ENCODE results near the gene CACNA1F. TPM values are rescaled to one million over a fixed set of nuclear protein-coding genes. Genes with fewer than 3 reads are reported as not detected.
A peak's percentile ranks its signal among the peaks of the same experiment; 100 is the strongest.

Gene CACNA1F
- polyA plus RNA-seq, 3 donors, result 0.73 TPM; not detected in 2

- H4K20me1 ChIP-seq (ENCODE audit: insufficient read depth, low read length), result peaks cover 8% of the 10 kb centered on the region
- H3K4me2 ChIP-seq (replicated peaks; ENCODE audit: extremely low read depth, low read length, poor library complexity, severe bottlenecking), result no peak overlapping the region
- intact Hi-C loops (cut with micrococcal nuclease), result no loop called here
- H3K9me3 ChIP-seq (replicated peaks in 1 of 2; ENCODE audit: control insufficient read depth in 1 of 2, insufficient read depth in 1 of 2, low read length in 2 of 2), result no peaks in the 10 kb centered on the region
- TF ChIP-seq, protein P1, sequence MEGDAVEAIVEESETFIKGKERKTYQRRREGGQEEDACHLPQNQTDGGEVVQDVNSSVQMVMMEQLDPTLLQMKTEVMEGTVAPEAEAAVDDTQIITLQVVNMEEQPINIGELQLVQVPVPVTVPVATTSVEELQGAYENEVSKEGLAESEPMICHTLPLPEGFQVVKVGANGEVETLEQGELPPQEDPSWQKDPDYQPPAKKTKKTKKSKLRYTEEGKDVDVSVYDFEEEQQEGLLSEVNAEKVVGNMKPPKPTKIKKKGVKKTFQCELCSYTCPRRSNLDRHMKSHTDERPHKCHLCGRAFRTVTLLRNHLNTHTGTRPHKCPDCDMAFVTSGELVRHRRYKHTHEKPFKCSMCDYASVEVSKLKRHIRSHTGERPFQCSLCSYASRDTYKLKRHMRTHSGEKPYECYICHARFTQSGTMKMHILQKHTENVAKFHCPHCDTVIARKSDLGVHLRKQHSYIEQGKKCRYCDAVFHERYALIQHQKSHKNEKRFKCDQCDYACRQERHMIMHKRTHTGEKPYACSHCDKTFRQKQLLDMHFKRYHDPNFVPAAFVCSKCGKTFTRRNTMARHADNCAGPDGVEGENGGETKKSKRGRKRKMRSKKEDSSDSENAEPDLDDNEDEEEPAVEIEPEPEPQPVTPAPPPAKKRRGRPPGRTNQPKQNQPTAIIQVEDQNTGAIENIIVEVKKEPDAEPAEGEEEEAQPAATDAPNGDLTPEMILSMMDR (IDR thresholded peaks at IDR 0.05), result no peak
- Mint-ChIP-seq H3K9me3 (peaks cover 0 to 15% (median 7%) of the 10 kb centered on the region in 7 donors), H3K4me1 (peaks cover 33% of the 10 kb centered on the region), H3K36me3 (peaks cover 50 to 63% of the 10 kb centered on the region in 2 donors), H3K4me3 (no peak overlapping the region), H3K27ac (peak overlapping the region in 1 of 7 donors; percentile 72), H3K27me3 (ENCODE audit: low read depth in 3 of 3) (peaks cover 0 to 5% (median 0%) of the 10 kb centered on the region in 3 donors)
- no peak overlapping the region for H3K27ac ChIP-seq (ENCODE audit: low read depth in 1 of 2, low read length in 2 of 2)
- no peak overlapping the region for H3K9ac ChIP-seq (ENCODE audit: insufficient read depth, low read length, poor library complexity, severe bottlenecking)
- H3K36me3 ChIP-seq (replicated peaks in 1 of 2; ENCODE audit: control insufficient read depth in 1 of 2, insufficient read depth in 2 of 2, low read length in 2 of 2), result peaks cover 40 to 68% of the 10 kb centered on the region in 2 donors
- no peaks in the 10 kb centered on the region for H3K27me3 ChIP-seq (ENCODE audit: control insufficient read depth in 2 of 2, insufficient read depth in 2 of 2, low read length in 2 of 2)
- no peak overlapping the region for H3K4me3 ChIP-seq (replicated peaks in 1 of 3; ENCODE audit: low read depth in 2 of 3, low read length in 3 of 3)
- H2AFZ ChIP-seq (ENCODE audit: insufficient read depth, low read depth, low read length, poor library complexity, severe bottlenecking), result no peak overlapping the region
- peaks cover 16% of the 10 kb centered on the region for H3K79me2 ChIP-seq (ENCODE audit: insufficient read depth, low read length)
- no CpG with 5 or more reads among the region's 2 CpGs for WGBS (ENCODE audit: insufficient coverage)
- DNase-seq, result no peak
- peaks cover 28 to 44% of the 10 kb centered on the region in 2 donors for H3K4me1 ChIP-seq (ENCODE audit: control insufficient read depth in 1 of 2, insufficient read depth in 2 of 2, low read length in 2 of 2)
Observed at GRCh38 chrX:49179358-49179757, 53.8 kb downstream of the CACNA1F start.

DNA sequence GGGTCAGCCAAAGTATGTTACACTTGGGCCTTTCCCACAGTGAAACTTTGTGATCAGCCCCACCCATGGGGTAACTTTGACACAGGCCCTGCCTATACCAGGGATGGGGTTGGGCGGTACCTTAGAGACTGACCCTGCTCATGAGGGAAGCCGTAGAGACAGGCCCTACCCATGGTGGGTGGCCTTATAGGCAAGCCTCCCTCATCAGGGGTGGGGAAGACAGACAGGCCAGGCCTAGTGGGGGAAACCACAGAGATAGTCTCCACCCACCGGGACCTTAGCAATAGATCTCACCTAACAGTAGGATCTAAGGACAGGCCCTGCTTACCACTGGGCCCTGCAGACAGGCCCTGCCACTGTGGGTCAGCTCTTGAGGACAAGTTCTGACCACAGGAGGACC, 54.6 kb downstream of the CACNA1F start:
- TF ChIP-seq, protein P1 (IDR thresholded peaks at IDR 0.05), result no peak
- WGBS (ENCODE audit: insufficient coverage), result 80% methylated on average over 1 of the region's 3 CpGs
- Histone ChIP-seq H3K27me3 (ENCODE audit: control insufficient read depth in 2 of 2, insufficient read depth in 2 of 2, low read length in 2 of 2) (no peaks in the 10 kb centered on the region), H3K9ac (ENCODE audit: insufficient read depth, low read length, poor library complexity, severe bottlenecking) (no peak overlapping the region), H3K27ac (ENCODE audit: low read depth in 1 of 2, low read length in 2 of 2) (no peak overlapping the region), H3K4me3 (replicated peaks in 1 of 3; ENCODE audit: low read depth in 2 of 3, low read length in 3 of 3) (no peak overlapping the region), H3K36me3 (replicated peaks in 1 of 2; ENCODE audit: control insufficient read depth in 1 of 2, insufficient read depth in 2 of 2, low read length in 2 of 2) (peaks cover 47 to 71% of the 10 kb centered on the region in 2 donors), H3K4me1 (ENCODE audit: control insufficient read depth in 1 of 2, insufficient read depth in 2 of 2, low read length in 2 of 2) (peaks cover 33 to 45% of the 10 kb centered on the region in 2 donors), H3K9me3 (replicated peaks in 1 of 2; ENCODE audit: control insufficient read depth in 1 of 2, insufficient read depth in 1 of 2, low read length in 2 of 2) (no peaks in the 10 kb centered on the region), H2AFZ (ENCODE audit: insufficient read depth, low read depth, low read length, poor library complexity, severe bottlenecking) (no peak overlapping the region), H4K20me1 (ENCODE audit: insufficient read depth, low read length) (peaks cover 1% of the 10 kb centered on the region), H3K79me2 (ENCODE audit: insufficient read depth, low read length) (peaks cover 24% of the 10 kb centered on the region), H3K4me2 (replicated peaks; ENCODE audit: extremely low read depth, low read length, poor library complexity, severe bottlenecking) (no peak overlapping the region)
- H3K4me3 Mint-ChIP-seq, result no peak overlapping the region
- intact Hi-C loops (cut with micrococcal nuclease), result no loop called here
- H3K27ac Mint-ChIP-seq, result peak overlapping the region in 1 of 7 donors; percentile 38
- H3K36me3 Mint-ChIP-seq, result peaks cover 50 to 68% of the 10 kb centered on the region in 2 donors
- peaks cover 0 to 14% (median 2%) of the 10 kb centered on the region in 7 donors for H3K9me3 Mint-ChIP-seq
- no peak for DNase-seq
- peaks cover 0 to 5% (median 0%) of the 10 kb centered on the region in 3 donors for H3K27me3 Mint-ChIP-seq (ENCODE audit: low read depth in 3 of 3)
- peaks cover 35% of the 10 kb centered on the region for H3K4me1 Mint-ChIP-seq
